HG03095 (cell line): ENCODE results near the gene GPC6.

Experiments
- ATAC-seq: cut with Tn5 transposase; IDR thresholded peaks from one replicate; pipeline ENCODE4 v1.9.1; 2021; ENCODE audit warnings: moderate library complexity; ENCODE audit not compliant: unreplicated experiment

GPC6 gene

DNA sequence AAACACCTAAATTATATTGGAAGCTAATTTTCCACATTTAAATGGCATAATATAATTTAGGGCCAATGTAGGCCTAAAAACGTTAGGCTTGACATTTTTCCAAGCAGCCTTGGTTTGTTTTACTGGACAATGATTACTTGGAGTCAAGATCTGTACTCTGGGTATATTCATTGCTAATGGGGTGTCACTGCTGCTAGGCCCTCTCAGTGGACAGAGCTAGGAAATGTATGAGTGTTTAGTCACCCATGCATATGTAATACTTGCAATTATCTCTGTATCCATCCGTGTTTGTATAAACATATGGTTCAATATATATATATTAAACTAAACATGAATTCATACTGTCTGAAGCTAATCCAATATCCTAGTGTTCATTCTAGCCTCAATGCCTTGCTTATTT is 654.8 kb downstream of the GPC6 start:
- ATAC-seq, result no peak

DNA sequence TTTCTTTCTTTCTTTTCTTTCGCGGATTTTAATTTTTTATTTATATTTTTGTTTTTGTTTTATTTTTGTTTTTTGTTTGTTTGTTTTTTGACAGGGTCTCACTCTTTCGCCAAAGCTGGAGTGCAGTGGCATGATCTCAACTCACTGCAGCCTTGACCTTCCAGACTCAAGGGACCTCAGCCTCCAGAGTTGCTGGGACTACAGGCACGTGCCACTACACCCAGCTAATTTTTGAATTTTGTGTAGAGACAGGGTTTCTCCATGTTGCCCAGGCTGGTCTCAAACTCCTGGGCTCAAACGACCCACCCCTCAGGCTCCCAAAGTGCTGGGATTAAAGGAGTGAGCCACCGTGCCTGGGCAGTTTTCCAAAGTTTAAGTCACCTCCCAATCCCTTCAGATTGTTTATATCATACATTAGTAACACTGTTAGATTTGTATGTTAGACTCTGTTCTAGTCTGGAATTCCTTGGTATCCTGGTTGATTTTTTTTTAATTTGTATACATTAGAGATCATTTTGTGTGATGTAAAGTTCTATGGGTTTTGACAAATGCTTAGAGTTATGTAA is 655.6 kb downstream of the GPC6 start:
- ATAC-seq, result no peak

DNA sequence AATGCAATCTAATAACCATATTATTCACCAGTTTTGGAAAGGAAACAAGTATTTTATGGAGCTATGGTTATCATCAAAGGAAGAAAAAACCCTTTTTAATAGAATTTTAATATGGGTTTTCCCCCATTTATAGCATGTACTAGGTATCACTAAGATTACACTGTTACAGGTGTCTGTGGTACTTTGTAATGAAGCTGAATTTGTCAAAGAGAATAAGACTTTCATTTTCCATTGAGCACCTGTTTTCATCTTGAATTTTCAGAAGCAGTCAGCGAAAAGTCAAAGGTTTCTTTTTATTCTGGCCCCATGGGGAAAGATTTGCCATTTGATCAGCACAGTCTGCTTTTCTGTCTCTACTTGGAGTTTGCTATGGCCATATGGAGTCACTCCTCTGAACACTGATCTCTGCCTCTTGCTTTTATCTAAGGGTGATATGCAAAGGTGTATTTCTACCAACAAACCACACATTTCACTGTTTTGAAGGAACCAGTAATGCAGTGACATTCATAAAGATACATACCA is 662.9 kb downstream of the GPC6 start:
- ATAC-seq, result no peak

DNA sequence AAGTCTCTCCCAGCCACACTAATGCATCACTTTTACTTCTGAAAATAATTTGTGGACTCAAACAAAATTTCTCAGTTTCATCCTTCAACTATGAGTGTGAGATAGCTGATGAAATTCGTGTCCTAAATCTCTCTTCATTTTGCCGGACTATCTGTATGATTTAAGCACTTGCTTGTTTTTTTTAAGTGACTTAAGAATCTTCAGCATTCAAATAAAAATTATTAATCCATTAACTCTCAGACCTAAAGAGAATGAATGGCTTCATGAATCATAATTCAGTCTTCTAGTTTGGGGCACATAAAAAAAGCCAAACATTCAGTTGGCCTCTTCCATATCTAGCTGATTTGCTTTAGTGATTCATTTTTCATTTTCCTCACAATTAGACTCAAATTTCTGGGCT is 673.4 kb downstream of the GPC6 start:
- ATAC-seq, result no peak

DNA sequence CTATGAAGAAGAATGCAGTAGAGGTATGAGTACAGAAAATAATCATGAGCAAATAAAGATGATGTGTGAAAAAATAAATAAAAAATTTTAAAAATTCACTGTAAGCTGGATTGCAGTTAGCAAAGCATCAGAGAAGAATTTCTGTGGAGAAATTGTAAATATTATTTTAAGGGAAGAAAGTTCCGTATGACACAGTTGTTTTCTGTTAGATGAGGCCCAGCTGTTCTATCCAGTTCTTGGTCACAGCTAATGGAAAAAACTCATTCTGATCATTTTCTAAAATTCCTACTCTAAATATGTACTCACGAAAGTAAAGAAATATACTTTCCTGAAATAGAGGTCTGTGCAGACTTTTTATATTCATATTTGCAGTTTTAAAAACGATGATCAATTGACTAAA is 674.1 kb downstream of the GPC6 start:
- ATAC-seq, result no peak

DNA sequence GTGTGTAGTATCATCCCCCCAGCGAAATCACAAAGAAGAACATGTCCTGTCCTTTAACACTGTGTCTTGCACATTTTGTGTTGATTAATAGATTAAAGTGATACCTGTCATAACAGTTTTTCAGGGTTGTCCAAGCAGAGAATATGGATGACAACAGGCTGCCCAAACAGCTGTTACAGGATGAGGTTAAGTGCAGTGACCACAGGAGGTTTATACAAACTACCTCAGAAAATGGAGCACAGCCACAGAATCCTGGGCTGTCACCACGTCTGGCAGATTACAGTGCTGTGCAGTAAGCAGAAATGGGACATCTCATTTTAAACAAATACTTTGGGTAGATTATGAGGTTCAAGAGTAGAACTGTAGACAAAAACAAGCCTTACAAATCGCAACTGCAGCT is 677.3 kb downstream of the GPC6 start:
- ATAC-seq, result no peak

DNA sequence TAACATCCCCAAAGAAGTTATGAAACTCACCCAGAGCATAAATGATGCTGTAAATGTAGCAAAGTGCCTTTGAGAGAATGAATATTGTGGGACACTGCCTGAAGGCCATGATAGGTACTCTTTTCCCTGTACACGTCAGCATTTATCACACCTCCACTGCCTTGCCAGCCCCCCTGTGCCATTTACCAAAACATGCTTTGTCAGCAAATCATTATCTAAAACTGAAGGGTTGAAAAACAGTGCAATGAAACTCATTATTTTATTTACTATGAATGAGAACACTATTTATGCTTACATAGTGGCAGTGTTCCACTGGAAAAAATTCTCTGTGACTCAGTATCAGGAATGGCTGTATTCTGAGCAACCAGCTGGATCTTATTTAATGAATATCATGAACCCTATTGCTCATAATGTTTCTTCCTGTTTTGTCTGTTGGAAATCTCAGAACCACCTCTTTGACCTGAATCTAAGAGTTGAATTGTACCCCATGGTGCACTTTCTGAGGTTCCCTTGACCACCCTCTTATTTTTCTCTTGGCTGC is 688.7 kb downstream of the GPC6 start:
- ATAC-seq, result no peak

DNA sequence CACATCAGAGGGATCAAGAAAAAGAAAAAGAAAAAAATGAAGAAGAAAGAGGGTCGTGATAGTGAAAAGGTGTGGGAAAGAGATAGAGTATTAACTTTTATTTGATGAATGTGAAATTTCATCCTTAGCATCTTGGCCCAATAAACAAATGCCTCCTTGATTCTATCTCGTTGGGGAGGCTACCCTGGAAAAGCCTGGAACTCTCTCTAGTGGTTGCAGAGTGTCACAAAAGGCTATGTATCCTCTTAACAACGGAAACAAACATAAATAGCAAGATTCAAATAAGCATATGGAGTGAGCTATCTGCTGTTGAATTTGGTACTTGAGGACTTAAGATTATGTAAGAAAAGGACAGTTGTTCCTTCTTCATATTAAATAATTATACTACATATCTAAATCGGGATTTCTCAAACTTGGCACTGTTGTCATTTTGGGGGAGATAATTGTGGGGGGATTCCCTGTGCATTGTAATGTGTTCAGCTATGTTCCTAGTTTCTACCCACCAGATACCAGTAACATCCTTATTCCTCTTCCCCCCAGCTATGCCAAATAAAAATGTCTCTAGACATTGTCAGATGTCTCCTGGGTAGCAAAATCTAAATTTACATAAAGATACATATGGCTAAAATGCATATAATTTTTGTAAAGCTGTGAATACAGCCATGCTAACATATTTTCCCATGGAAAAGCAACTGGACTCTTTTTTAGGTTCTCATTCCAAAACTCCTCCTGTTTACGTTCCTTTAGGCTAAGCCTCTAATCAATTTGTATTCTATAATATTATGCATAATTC is 695.7 kb downstream of the GPC6 start:
- ATAC-seq, result no peak

DNA sequence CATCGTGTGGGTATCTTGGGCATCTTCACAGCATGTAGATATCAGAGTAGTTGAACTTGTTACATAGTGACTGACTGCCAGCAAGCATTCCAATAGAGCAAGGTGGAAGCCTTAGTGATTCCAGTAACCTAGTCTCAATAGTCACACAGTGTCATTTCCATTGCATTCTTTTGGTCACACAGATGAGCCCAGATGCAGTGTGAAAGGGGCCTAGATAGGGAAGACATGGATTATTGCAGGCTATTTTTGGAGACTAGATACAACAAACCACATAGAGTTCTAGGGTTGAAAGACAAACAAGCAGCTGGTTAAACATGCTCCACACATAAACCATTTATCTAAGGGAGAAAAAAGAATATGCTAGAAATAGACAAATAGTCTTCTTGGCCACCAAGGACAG is 699.4 kb downstream of the GPC6 start:
- ATAC-seq, result no peak

DNA sequence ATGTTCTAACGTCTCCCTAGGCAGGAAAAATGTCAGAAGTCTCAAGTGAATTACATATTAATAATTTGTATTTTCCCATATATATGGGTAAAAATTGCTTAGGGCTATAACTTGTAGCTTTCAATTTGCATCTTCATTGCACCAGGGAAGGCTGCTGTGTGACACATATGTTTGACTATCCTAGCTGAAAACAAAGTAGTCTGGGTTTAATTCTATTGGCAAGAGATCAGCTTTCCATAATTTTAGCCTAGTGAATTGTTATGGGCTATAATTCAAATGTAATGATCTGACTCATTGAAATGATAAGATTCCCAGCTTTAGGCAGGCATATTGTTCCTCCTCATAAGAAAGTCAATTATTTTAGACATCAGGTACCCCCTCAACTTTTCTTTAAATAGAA is 699.8 kb downstream of the GPC6 start:
- no peak for ATAC-seq

DNA sequence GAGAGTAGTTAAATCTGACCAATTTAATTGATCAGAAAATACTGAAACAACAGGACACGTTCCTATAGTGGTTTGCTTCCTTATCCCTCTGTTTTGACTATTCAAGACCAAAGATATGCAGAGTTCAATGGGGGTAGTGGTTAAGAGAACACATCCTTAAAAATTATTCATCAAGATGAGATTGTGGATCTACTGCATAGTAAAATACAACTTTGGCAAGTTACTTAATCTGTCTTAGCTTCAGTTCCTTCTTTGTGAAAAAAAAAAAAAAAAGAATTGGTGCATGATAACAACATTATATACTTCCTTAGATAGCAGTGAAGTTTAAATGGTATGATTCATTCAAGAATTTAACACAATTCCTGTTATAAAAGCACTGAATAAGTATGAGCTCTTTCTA is 700.8 kb downstream of the GPC6 start:
- ATAC-seq, result no peak

DNA sequence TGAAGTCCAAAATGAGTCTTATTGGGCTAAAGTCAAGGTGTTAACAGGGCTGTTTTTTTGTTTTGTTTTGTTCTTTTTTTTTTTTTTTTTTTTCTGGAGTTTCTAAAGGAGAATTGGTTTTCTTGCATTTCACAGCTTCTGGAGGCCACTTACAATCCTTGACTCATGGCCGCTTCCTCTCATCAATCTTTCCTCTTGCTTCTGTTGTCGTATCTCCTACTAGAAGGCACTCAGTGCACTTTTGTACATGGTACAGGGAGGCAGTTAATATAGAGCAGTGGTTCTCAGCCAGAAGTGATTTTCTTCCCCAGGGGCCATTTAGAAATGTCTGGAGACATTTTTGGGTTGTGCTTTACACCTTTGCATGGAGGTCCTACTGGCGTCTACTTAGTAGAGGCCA is 706.3 kb downstream of the GPC6 start:
- no peak for ATAC-seq

DNA sequence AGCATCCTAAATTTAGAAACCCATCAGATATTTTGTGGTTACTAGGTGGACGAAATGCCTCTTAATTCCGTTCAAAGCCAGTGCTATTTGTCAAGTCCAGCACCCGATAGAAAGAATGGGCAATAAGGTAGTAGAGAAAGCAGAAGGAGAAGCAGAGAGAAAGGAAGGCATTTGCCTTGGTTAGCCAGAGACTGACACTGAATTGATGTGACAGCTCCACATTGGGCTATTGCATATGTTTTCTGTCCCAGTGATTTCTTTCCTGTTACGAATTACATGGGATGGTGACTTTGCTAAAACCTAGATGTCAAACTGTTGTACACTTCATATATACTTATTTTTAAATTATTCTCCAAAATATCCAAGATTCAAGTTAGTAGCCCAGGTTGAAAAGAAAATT is 710.3 kb downstream of the GPC6 start:
- no peak for ATAC-seq

DNA sequence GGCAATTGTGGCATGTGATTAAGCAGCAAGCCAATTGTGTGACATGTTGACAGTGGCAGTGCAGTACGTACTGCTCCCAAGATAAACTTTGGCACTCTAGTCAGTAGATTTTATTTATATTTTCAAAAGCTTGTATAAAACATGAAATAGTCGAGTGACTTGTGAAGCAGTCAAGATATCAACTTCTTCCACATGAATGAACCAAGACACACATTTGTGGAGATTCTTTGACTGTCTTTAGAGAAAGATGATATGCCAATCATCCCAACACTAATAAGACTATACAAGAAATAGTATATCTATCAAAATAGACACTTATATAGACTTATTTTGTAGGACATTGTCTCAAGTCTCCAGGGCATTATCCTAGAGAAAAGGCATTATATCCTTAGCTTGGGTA is 714.8 kb downstream of the GPC6 start:
- no peak for ATAC-seq

DNA sequence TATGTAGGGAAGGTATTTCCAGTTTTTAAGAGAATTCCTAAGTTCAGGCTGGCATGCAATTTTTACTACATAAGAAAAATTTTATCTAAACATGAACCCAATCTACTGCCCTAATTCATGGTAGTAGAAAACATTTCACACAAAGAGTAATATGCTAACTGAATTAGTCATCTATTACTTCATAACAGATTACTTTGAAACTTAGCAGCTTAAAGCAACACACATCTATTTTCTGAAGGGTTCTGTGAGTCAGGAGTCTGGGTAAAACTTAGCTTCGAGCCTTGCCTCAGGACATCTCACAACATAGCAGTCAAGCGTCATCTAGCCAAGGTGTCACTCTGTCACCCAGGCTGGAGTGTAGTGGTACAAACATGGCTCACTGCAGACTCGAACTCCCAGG is 715.4 kb downstream of the GPC6 start:
- ATAC-seq, result no peak

DNA sequence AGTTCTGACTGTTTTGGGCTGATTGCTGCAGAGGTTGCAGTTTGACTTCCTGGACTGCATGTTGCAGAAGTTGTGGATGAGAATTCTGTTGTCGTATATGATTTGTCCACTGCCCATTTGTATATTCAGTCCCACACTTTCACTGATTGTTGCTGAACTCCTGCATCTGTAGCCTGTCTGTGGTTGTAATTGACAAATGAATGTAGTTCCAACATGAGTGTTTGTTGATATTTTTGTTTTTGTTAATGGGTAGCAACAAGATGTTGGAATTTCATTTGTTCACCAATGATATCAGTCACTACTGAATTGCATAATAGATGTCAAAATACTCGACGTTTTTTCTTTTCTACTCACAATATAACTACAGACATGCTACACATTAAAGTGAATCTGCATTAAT is 719.0 kb downstream of the GPC6 start:
- no peak for ATAC-seq

DNA sequence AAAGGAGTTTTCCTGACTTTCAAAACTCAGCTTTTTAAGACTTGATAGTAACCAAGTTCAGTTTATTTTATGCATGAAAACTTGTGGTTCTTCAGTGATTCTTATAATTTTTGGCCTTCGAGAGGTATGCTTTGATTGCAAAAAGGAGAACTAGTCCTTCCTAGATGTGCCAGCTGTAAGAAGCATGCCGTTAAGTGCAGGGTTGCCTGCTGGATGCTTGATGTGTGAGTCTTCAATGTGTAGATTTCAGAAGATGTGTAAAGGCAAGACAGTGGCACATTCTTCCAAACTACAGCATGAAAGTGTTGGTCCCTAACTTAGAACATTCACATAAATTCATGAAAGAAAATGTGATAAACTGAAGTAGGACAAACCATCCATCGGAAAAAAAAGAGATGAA is 720.4 kb downstream of the GPC6 start:
- ATAC-seq, result no peak

DNA sequence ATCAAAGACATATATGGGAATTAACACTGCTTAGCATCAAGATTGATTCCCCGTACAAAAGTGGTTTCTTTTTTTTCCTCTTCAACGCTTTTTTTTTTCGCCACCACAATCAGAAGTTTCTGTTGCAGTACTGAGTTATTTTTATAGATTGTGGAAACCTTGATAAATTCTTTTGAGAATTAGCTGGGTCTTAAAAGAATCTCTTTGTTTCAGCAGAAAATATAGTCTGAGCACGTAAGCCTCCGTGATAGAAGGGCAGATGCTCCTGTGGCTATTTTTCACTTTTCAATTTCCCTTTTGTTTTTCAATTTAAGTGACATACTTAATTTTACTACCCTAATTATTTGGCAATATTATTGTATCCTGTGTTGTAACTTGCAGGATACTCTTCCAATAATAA is 721.0 kb downstream of the GPC6 start:
- no peak for ATAC-seq

DNA sequence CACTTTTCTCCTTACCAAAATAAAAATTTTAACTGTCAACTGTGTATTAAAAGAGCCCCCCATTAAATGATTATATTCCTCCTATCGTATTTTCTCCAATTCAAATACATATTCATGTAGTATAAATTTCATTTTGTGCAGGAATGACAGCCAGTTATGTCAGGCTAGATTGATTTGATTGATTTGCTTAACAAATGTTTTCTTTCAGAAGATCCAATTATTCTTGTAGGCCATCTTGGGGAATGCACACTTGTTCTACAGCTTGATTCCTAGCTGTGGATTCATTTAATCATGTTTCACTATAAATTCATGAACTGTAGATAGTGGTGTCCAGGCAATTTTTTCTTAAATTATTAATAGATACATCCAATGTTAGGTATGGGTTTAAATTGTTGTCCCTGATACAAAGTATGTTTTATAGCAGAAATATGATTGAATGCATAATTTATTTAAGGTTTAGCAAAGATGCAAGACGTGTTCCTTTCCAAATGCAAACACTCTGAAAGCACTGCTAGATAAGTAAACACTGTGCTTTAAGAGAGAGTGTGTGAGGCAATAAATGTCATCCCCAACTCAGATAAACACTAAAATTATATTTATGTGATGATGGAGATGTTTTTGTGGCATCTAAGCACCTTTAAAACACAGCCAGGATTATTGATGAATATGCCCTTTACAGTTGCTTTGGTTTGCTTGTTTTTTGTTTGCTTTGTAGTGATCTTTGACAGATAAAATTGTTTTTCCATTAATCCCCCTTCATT is 721.7 kb downstream of the GPC6 start:
- ATAC-seq, result no peak

DNA sequence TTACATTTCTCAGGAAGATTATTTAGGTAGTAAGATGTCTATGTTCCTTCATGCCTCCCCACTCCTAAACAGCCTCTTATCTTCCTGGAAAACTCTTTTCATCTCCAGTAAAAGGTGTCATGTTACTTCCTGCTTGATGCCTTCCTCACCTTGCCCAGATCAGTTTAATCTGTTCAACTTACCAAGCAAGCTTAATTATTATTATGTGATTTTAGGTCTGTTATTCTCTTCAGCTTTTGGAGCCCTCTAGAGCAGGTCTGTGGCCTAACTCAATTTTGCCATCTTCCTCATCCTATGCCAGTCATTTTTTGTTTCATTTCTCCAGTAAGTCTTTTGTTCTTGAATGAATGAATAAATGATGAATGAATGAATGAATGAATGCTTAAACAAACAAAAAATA is 724.5 kb downstream of the GPC6 start:
- no peak for ATAC-seq

DNA sequence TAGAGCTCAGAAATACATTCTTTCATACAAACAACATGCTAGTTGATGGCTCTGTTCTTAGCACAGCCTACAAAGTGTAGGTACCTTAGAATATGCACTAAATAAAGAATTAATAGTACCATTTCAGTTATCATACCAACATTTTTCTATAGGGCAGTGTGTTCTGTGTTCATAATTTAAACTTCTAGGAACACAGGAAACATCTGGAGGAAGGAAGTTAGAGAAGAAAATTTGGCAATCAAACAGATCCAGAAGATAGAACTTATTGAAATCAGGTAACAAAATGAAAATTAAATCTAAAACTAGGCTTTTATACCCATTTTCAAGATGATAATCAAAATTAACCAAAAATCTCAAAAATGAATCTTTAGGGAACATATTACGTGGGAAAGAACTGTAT is 725.3 kb downstream of the GPC6 start:
- no peak for ATAC-seq

DNA sequence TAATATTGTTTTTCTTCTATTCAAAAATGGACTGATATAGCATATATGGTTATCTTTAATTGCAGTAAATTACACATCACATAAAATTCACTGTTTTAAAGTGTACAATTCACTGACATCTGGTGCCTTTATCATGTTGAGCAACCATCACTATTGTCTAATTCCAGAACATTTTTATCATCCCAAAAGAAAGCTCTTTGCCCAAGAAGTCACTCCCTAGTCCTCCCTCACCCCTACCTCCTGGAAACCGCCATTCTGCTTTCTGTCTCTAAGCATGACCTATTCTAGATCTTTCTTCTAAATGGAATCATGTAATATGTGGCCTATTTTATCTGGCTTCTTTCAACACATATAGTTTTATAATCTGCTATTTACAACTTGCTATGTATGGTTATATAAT is 727.2 kb downstream of the GPC6 start:
- no peak for ATAC-seq
